Measurements from ENCODE around the gene SLIRP. TPM values are rescaled to one million over a fixed set of nuclear protein-coding genes. Genes with fewer than 3 reads are reported as not detected.
"Not testable (repeated sequence)": the region's sequence is repeated elsewhere in the genome, so short reads cannot be mapped to it uniquely, and the experiment has no call there.

SLIRP gene
- total RNA-seq, 2 donors from 2014 or later, result 60.5 to 63.3 TPM

- DNase-seq, result no peak
- Mint-ChIP-seq H3K9me3 (no peaks in the 10 kb centered on the region), H3K4me1 (ENCODE audit: low read depth) (peaks cover 60% of the 10 kb centered on the region), H3K27me3 (ENCODE audit: low read depth) (no peaks in the 10 kb centered on the region), H3K4me3 (peak overlapping the region; percentile 81 to 93), H3K36me3 (ENCODE audit: insufficient read depth in 2 of 2) (peaks cover 8 to 28% of the 10 kb centered on the region in 2 donors), H3K27ac (peak overlapping the region; percentile 90)
- ATAC-seq (replicated peaks in 1 of 2), result no peak
Observed at GRCh38 chr14:77709412-77709811, 1.5 kb downstream of the SLIRP start.

GRCh38 chr14:77710364-77710763, 2.5 kb downstream of the SLIRP start:
- no peak for ATAC-seq (replicated peaks in 1 of 2)
- Mint-ChIP-seq H3K27ac (peak overlapping the region; percentile 90), H3K9me3 (no peaks in the 10 kb centered on the region), H3K36me3 (ENCODE audit: insufficient read depth in 2 of 2) (peaks cover 12 to 32% of the 10 kb centered on the region in 2 donors), H3K4me3 (peak overlapping the region; percentile 81 to 93), H3K27me3 (ENCODE audit: low read depth) (no peaks in the 10 kb centered on the region), H3K4me1 (ENCODE audit: low read depth) (peaks cover 64% of the 10 kb centered on the region)
- no peak for DNase-seq

- DNase-seq (peak; percentile 25 to 49), ATAC-seq (replicated peaks in 1 of 2) (peak; percentile 85 to 87)
- Mint-ChIP-seq H3K4me1 (ENCODE audit: low read depth) (peaks cover 43% of the 10 kb centered on the region), H3K36me3 (ENCODE audit: insufficient read depth in 2 of 2) (peaks cover 5 to 38% of the 10 kb centered on the region in 2 donors), H3K9me3 (no peaks in the 10 kb centered on the region), H3K4me3 (peak overlapping the region; percentile 55 to 67), H3K27ac (peak overlapping the region; percentile 93), H3K27me3 (ENCODE audit: low read depth) (no peaks in the 10 kb centered on the region)
Observed at GRCh38 chr14:77714926-77715325, 7.0 kb downstream of the SLIRP start.

- ATAC-seq (replicated peaks in 1 of 2), result no peak
- H3K4me3 Mint-ChIP-seq, result no peak overlapping the region
- peaks cover 33% of the 10 kb centered on the region for H3K4me1 Mint-ChIP-seq (ENCODE audit: low read depth)
- DNase-seq, result no peak
- peaks cover 4 to 40% of the 10 kb centered on the region in 2 donors for H3K36me3 Mint-ChIP-seq (ENCODE audit: insufficient read depth in 2 of 2)
- H3K27ac Mint-ChIP-seq, result peak overlapping the region; percentile 82
- no peaks in the 10 kb centered on the region for H3K9me3 Mint-ChIP-seq
- no peaks in the 10 kb centered on the region for H3K27me3 Mint-ChIP-seq (ENCODE audit: low read depth)
Observed at GRCh38 chr14:77717608-77718305, 9.9 kb downstream of the SLIRP start.

GRCh38 chr14:77721437-77721836, 13.5 kb downstream of the SLIRP start:
- no peak overlapping the region for H3K27ac Mint-ChIP-seq
- no peak for ATAC-seq (replicated peaks in 1 of 2)
- peaks cover 3 to 43% of the 10 kb centered on the region in 2 donors for H3K36me3 Mint-ChIP-seq (ENCODE audit: insufficient read depth in 2 of 2)
- H3K9me3 Mint-ChIP-seq, result no peaks in the 10 kb centered on the region
- no peak overlapping the region for H3K4me3 Mint-ChIP-seq
- no peaks in the 10 kb centered on the region for H3K27me3 Mint-ChIP-seq (ENCODE audit: low read depth)
- DNase-seq, result no peak
- no peaks in the 10 kb centered on the region for H3K4me1 Mint-ChIP-seq (ENCODE audit: low read depth)

- H3K27me3 Mint-ChIP-seq (ENCODE audit: low read depth), result no peaks in the 10 kb centered on the region
- no peaks in the 10 kb centered on the region for H3K9me3 Mint-ChIP-seq
- H3K36me3 Mint-ChIP-seq (ENCODE audit: insufficient read depth in 2 of 2), result peaks cover 4 to 50% of the 10 kb centered on the region in 2 donors
- ATAC-seq (replicated peaks in 1 of 2), result no peak
- peak overlapping the region; percentile 65 for H3K27ac Mint-ChIP-seq
- H3K4me1 Mint-ChIP-seq (ENCODE audit: low read depth), result no peaks in the 10 kb centered on the region
- no peak overlapping the region for H3K4me3 Mint-ChIP-seq
- DNase-seq, result no peak
Observed at GRCh38 chr14:77722301-77722700, 14.4 kb downstream of the SLIRP start.

- no peaks in the 10 kb centered on the region for H3K27me3 Mint-ChIP-seq (ENCODE audit: low read depth)
- H3K27ac Mint-ChIP-seq, result peak overlapping the region; percentile 68
- DNase-seq (no peak), ATAC-seq (replicated peaks in 1 of 2) (no peak)
- peaks cover 13% of the 10 kb centered on the region for H3K4me1 Mint-ChIP-seq (ENCODE audit: low read depth)
- H3K9me3 Mint-ChIP-seq, result no peaks in the 10 kb centered on the region
- H3K36me3 Mint-ChIP-seq (ENCODE audit: insufficient read depth in 2 of 2), result peaks cover 14 to 57% of the 10 kb centered on the region in 2 donors
- no peak overlapping the region for H3K4me3 Mint-ChIP-seq
Observed at GRCh38 chr14:77730976-77731497, 23.1 kb downstream of the SLIRP start.

- Mint-ChIP-seq H3K27me3 (ENCODE audit: low read depth) (no peaks in the 10 kb centered on the region), H3K9me3 (no peaks in the 10 kb centered on the region), H3K27ac (peak overlapping the region; percentile 65), H3K4me3 (peak overlapping the region in 1 of 2 donors; percentile 76), H3K36me3 (ENCODE audit: insufficient read depth in 2 of 2) (peaks cover 5 to 25% of the 10 kb centered on the region in 2 donors), H3K4me1 (ENCODE audit: low read depth) (peaks cover 52% of the 10 kb centered on the region)
- DNase-seq (peak; percentile 33 to 39), ATAC-seq (replicated peaks in 1 of 2) (peak; percentile 90)
Observed at GRCh38 chr14:77738559-77739250, 30.8 kb downstream of the SLIRP start.

GRCh38 chr14:77741438-77741837, 33.5 kb downstream of the SLIRP start:
- Mint-ChIP-seq H3K4me1 (ENCODE audit: low read depth) (peaks cover 36% of the 10 kb centered on the region), H3K27me3 (ENCODE audit: low read depth) (no peaks in the 10 kb centered on the region), H3K27ac (peak overlapping the region; percentile 83), H3K36me3 (ENCODE audit: insufficient read depth in 2 of 2) (peaks cover 8 to 22% of the 10 kb centered on the region in 2 donors), H3K9me3 (no peaks in the 10 kb centered on the region), H3K4me3 (peak overlapping the region in 1 of 2 donors; percentile 32)
- ATAC-seq (replicated peaks in 1 of 2), result peak in 1 of 2 donors; percentile 17
- DNase-seq, result no peak

GRCh38 chr14:77746064-77746702, 38.3 kb downstream of the SLIRP start:
- ATAC-seq (replicated peaks in 1 of 2) (no peak), DNase-seq (no peak)
- Mint-ChIP-seq H3K4me1 (ENCODE audit: low read depth) (peaks cover 11% of the 10 kb centered on the region), H3K4me3 (no peak overlapping the region), H3K27me3 (ENCODE audit: low read depth) (no peaks in the 10 kb centered on the region), H3K9me3 (no peaks in the 10 kb centered on the region), H3K27ac (no peak overlapping the region), H3K36me3 (ENCODE audit: insufficient read depth in 2 of 2) (peaks cover 13 to 40% of the 10 kb centered on the region in 2 donors)

- H3K27me3 Mint-ChIP-seq (ENCODE audit: low read depth); H3K4me3 Mint-ChIP-seq; H3K4me1 Mint-ChIP-seq (ENCODE audit: low read depth); H3K9me3 Mint-ChIP-seq; DNase-seq; H3K27ac Mint-ChIP-seq; ATAC-seq (replicated peaks in 1 of 2): not testable (repeated sequence)
- H3K36me3 Mint-ChIP-seq (ENCODE audit: insufficient read depth in 2 of 2), result peaks cover 13 to 40% of the 10 kb centered on the region in 2 donors
Observed at GRCh38 chr14:77747425-77747824, 39.5 kb downstream of the SLIRP start.

GRCh38 chr14:77752266-77752665, 44.4 kb downstream of the SLIRP start:
- peaks cover 11 to 39% of the 10 kb centered on the region in 2 donors for H3K36me3 Mint-ChIP-seq (ENCODE audit: insufficient read depth in 2 of 2)
- H3K27ac Mint-ChIP-seq, result no peak overlapping the region
- peaks cover 22% of the 10 kb centered on the region for H3K4me1 Mint-ChIP-seq (ENCODE audit: low read depth)
- no peaks in the 10 kb centered on the region for H3K27me3 Mint-ChIP-seq (ENCODE audit: low read depth)
- ATAC-seq (replicated peaks in 1 of 2), result no peak
- DNase-seq, result no peak
- H3K4me3 Mint-ChIP-seq, result no peak overlapping the region
- H3K9me3 Mint-ChIP-seq, result no peaks in the 10 kb centered on the region
